Activated CD4-positive, alpha-beta T cell treated with anti-CD3 and anti-CD28 coated beads, Interleukin-2, amount 50 U/mL, for 24 hours (primary cell): Measurements from ENCODE around the gene DTNA.
A peak's percentile ranks its signal among the peaks of the same experiment; 100 is the strongest.
"Not testable (repeated sequence)": the region's sequence is repeated elsewhere in the genome, so short reads cannot be mapped to it uniquely, and the experiment has no call there.

Source experiments
- DNase-seq, 2 donors: peaks; one replicate each; pipeline ENCODE4 v3.0.0-alpha.2; 2020; ENCODE audit warnings: low read depth in 1 of 2, low spot score in 1 of 2

The DTNA gene

DNA sequence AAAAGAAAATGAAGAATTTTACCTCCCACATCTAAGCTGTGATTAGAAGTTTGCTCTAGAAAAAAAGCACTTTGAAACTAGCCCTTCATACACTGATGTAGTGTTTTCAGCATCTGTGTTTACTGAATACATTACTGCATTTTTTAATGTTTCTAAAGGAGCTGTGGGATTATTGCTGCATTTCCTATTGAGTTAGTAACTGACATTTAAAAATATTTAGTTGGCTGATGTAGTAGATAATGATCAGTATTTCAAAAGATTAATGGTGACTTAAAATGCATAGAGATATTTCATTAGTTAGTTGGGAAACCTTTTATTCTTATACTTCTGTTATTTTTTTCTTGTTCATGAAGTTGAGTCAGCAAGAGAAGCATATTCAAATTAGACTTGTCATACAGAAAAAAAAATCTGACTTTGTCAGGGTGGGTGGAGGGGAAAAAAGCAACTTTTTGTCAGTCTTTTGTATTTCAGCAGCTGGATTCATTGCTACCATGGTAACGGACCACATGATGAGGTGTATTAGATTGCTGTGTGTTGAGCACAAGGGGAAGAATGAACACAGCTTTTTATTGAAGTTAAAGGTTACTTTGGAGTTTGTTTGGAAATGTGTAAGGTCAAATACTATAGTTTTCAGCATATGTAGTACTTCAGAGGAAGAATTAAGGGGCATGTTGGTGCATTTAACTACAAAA lies at the start of gene DTNA:
Gene DTNA (plus strand): TSS at position 549 of the 692 bp plus-strand sequence. CDS start 45,679 bp downstream, outside the sequence.
- no peak for DNase-seq

DNA sequence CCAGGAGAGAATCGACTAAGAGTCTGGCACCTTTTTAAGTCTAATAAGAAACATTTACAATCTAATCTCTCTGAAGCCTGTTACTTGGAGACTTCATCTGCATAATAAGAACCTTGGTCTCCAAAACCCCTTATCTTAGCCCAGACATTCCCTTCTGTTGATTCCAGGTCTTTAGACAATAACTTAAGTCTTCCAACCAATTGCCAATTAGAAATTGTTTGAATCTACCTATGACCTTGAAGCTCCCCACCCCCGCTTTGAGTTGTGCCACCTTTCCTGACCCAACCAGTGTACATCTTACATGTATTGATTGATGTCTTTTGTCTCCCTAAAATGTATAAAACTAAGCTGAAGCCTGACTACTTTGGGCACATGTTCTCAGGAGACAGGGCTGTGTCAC lies 49.5 kb upstream of the DTNA start:
- no peak for DNase-seq

DNA sequence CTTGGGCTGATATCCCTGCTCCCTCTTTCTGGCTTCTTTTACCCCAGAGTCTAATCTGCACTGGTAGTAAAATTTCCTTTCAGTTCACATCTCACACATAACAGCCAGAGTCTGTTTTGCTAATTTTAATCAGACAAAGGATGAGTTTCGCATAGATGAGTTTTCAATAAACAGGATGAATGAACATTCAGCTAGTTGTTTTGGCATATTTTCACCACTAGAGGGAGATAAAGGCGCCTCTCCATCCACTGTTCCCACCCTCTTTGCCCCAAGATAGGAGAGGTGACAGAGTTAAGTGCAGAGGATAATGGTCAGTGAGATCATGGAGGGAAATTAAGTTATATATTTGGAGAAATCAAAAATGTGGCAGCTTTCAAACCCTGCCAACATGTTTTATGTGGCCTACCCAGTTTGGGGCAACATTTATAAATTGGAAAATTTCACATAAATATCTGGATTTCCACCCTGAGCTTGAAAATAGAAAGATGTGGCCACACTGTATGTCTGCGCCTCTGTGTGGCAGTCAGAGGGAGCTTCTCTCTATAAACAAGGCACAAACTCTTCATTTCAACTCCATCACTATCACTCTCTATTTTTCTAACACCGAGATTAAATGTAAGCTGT lies 48.5 kb upstream of the DTNA start:
- peak in 1 of 2 donors; percentile 4 for DNase-seq

DNA sequence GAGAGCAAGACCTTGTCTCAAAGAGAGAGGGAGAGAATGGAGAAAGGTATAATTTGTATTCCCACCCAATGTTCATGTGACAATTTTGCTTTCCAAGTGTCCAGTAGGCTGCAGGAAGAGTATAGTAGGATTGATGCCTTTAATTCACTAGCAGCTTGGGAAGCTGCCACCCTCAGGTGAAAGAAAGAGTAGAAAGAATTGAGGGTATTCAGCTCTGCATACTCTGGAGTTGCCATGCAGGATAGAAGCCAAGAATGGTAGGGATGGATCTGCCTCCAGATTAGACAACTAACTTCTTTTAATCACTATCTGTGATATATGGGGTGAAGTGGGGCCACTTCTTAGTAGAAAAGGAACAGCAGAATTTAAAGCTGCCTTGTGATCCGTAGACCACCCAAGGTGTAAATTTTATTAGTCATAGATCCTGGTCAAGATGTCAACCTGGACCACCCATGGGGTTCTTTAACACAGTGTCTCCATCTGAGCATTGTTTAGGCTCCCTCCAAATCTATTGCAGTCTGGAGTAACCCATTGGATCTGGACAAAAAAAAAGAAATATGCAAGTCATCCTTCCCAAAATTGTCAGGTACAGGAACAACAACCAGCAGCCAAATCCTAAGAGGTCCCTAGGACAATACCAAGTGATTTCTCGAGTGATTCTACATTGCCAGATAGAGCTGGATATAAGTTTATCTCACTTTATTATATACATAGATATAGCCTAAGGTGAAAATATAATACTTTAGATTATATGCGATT lies 33.1 kb upstream of the DTNA start:
- DNase-seq = no peak

DNA sequence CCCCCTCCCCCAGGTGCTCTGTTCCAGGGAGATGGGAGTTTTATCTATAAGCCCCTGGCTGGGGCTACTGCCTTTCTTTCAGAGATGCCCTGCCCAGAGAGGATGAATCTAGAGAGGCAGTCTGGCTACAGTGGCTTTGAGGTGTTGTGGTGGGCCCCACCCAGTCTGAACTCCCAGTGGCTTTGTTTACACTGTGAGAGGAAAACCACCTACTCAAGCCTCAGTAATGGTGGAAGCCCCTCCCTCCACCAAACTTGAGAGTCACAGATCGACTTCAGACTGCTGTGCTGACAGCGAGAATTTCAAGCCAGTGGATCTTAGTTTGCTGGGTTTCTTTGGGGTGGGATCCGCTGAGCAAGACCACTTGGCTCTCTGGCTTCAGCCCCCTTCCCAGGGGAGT lies 20.3 kb upstream of the DTNA start:
- DNase-seq = not testable (repeated sequence)

DNA sequence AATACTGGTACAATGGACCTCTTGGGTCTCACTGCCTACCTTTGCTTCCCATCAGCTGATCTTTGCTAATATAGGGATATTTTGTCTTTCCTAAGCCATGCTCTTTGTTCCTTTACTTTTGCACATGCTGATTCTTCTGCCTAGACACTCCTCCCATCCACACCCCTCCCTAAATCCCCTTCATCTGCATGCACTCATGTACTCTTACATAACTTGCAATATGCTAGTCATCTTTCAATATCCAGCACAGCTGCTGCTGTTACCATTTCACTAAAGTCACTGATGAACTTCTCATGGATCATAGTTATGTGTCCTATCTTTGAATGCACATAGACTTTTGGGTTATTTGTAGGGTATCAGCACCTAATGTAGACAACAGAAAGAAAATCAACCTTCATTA lies 18.5 kb upstream of the DTNA start:
- DNase-seq = no peak

DNA sequence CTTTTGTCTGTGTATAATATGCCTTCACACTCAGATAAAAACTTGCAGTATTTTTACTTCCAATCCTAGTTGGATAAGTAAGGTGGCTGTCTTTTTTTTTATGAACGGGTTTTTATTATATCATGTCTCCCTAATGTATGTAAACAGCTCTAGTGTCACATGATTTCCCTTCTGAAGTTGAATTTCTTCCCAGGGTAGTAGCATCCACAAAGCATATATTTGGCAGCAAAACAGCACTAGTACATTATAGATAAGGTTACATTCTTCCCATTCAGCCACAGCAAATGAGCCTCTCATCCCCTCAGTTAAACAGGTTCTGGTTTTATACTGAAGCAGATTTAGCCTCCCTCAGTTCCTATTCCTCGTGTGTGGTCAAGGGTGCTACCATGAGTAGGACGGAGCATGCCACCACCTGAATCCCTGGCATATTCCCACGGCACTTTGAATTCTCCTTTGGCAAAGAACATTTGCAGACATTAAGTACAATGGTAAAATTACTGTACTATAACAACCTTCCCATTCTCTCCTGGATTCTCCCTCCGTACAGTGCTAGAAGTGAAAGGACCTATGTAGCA lies 15.4 kb upstream of the DTNA start:
- DNase-seq = no peak

DNA sequence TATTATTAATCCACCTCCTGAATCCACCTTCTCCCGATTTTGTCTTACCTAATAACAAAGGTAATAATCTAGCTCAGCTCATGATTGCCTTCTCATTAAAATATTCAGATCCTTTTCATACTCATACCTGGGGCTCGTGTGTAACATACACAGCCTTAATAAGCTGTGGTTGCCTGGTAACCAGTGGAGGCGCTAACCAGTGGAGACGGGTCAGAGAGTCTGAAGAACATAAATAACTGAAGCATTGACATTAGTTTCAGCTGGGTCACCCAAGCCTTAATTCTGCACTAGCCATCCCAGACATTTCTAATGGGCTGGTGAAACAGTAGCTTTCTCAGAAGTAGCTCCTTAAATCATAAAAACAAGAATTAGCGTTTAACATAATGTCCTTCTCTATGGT lies 14.8 kb upstream of the DTNA start:
- DNase-seq = no peak

DNA sequence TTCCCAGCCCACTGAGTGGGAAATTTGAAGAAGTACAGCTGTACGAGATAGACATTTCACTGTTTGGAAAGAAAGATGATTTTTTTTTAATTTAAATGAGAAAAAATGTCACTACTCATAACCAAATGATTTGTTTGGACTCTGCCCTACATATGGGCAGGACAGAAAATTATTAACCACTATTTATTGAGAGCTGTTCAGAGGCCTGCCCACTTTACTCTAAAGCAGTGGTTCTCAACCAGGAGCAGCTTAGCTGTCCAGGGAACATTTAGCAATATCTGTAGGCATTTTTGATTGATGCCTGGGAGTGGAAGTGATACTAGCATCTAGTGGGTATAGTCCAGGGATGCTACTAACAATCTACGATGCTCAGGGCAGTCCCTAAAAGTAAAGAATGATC lies 13.4 kb upstream of the DTNA start:
- no peak for DNase-seq

DNA sequence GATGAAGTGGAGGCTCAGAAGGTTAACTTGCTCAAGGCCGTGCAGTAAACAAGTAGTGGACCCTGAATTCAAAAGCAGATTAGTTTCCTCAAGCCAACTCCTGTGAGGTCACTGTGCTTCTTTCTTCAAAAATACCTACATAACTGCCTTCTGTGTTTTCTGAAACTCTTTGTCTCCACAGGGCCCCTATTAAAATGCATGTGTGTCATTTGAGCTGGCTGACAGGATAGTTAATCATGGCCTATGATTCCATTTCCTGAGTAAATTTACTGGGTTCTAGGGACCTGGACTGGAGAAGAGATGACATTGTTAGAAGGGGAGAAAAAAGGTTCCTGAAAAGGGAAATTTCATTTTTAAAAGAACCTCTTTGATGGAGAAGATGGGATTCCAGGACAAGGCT lies 12.9 kb upstream of the DTNA start:
- no peak for DNase-seq

DNA sequence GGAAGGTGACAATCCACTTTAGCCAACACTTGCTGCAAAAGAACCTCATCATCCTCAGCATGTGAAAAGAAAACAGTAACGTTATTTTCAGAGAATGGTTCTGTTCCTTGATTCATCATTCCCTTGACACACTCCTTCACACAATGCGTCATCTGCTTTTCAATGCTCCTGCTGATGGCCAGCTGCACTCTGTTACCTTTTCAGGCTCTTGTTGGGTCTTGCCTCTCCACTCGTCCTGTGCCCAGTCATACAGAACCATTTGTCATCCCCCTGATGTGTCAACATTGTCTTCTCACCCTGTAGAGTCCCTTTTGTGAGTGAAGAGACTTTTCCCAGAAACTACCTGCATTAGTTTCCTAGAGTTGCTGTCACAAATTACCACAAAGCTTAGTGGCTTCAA lies 12.2 kb upstream of the DTNA start:
- DNase-seq = no peak

DNA sequence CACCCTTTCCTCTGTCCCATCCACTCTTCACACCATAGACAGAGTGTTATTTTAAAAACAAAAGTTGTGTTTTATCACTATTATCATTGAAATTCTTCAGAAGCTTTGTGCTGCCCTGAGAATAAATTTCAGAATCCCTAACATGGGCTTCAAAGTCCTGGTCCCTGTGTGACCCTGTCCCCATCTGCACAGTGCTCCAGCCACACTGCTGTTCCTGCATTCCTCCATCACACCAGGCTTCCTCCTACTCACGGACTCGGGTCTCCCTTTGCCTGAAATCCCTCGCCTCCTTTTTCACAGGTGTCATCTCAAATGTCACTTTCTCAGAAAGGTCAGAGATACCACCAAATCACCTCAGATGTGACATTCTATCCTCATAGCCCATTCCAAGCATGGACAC lies 8.2 kb upstream of the DTNA start:
- no peak for DNase-seq

DNA sequence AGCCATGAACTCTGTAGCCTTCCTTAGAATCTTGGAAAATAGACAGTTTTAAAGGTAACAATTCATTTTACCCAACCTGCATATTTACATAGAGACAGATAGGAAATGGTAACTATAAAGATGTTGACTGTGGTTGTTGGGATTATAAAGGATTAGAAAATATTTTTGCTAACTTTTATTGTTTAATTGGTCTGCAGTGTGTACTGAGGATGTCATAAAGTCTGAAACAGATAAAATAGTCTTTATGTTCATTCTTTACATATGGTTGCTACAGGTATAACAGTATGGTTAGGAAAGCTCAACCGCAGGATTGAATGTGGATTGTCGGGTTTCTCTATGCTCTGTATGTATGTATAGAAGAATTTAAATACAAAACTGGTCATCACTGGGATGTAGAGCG lies 7.3 kb upstream of the DTNA start:
- no peak for DNase-seq

DNA sequence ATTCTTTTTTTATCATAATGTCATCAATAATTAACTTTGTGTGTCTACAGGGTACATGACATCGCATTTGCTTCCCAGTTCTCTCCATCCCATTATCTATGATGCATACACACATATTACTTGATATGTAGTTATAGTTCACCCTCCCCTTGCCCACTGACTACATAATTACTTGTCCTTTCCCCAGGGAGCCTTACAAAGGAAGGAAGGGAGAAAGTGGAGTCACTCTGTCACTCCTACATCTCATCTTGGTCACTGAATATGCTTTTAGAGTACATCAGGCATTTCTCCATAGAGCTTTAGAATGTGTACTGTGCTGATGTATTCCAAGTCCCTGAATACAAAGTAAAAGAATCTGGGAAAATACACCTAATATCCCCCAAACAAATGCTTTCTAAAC lies 6.0 kb upstream of the DTNA start:
- DNase-seq = no peak

DNA sequence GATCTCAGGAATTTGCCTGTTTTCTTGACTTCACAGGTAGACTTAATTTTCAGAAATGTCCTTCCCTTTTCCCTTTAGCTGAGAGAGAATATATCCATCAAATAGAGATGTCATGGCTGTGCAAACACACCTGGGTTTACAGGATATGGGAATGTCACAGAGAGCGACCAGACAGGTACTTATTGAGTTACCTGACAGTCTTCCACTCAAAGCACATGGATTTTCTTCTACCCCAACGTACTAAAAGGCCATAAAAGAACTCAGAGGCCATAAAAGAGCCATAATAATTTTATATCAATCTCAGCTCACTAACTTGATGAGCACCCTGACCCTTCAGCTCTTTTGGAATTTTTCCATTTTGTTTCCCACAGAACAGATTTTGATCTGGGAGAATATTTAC lies 5.3 kb upstream of the DTNA start:
- no peak for DNase-seq

DNA sequence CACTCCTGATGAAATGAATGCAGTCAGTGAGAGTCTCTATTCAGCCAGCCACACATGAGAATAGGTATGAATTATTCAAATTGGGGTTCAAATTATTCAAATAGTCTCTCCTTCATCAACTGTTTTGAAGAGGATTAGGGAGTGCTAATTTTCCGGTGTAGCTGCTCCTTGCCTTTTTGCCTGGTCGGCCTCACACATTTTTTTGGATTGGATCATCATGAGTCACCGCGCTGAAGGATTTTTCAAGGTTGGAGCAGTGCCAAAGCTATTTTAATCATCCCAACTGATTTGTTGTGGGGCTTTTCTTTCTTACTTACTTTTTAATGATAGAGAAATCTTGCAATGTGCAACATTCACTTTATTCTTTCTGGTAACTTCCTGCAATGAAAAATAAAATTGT lies 2.4 kb upstream of the DTNA start:
- no peak for DNase-seq

DNA sequence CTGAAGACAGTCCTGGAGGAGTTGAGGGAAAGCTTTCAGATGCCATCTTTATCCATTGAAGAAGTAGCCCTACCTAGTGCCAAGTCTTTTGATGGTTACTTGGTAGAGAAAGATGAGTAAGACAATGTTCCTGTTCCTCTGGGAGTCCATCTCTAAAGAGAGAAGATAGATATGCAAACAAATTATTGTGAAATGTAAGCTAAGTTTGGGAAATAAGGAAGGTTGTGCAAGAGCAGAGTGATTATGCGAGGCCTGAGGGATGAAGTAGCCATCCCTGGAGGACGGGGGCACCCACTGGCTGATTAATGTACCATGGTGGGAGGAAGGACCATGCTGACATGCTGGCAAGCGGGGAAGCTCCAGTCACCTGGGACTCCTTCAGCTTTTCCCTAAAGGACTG lies 994 bp upstream of the DTNA start:
- DNase-seq = no peak

DNA sequence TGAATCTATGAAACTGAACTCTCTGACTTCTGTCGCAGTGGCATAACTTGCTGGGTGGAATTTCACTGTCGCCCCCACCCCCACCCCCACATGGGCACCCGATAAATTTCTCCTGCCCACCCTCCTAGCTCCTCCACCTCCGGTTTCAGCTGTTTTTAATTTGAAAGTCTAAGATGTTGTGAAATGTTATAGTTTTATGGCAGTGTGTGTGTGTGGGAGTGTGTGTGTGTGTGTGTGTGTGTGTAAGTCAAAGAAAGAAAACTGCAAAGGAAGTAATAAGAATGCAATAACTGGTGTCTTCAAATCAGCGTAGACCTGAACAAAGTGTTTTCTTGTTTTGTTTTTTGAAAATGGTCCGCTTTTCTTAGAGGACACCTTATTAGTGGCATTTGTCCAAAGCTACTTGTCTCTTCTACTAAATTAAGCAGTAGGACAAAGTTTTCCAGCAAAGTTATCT lies 388 bp downstream of the DTNA start:
- DNase-seq = no peak

DNA sequence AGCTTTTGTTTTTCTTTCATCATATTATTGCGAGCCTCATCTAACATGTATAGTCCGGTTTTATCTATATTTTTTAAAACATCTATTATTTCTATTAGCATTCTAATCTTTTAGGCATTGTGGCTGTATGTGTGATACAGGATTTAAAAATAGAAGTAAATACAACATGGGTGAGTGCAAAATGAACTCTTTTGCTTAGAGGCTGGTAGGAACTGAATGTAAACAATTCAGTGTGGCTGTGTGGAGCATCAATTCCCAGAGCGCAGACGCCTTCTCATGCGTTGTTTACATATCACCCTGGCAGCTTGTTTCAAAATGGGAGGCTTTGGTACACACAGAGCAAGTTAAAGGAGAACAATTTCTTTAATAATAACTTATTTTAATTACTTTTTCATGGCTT lies 836 bp downstream of the DTNA start:
- DNase-seq = no peak

DNA sequence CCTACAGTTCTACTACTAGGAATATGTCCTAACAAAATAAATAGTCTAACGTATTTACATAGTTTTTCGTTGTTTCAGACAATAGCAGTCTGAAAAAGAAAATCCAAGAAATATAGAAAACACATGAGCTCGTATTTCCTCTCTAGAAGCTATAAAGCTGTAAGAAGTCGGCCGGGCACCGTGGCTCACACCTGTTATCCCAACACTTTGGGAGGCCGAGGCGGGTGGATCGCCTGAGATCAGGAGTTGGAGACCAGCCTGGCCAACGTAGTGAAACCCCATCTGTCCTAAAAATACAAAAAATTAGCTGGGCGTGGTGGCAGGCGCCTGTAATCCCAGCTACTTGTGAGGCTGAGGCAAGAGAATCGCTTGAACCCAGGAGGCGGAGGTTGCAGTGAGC lies 6.0 kb downstream of the DTNA start:
- DNase-seq = not testable (repeated sequence)

DNA sequence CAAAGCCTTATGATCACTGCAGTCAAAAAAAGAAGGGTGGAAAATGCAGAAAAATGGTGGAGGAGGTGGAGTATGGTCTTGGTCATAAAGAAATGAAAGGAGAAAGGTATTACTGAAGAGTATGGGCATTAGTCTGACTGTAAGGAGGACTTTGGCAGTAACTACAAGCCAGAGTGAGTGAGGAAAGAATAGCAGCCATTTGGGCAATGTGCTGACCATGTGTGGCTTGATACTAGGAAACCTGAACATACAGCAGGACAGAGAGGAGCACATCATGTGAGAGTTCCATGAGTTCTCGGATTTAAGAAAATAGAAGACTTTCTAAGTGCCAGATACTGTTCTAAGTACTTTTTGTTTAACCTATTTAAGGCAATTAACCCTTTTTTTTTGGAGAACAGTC lies 8.5 kb downstream of the DTNA start:
- DNase-seq = no peak

DNA sequence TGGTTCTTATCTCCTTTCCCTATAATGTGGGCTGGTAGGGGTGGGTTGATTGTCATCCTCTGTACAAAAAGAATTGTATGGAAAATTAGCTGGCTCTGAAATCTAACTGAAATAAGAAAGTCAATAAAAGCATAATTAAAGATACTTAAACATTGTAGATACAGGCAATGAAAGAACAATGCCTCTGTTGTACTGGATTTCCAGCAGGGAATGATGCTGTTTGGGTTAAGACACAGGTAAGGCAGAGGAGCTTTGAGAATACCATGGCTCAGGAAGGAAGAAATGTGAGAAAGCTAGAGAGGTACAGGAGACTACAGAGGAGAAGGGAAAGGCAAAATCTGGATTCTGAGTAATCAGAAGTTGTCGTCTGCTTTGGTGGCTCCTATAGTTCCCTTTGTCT lies 10.1 kb downstream of the DTNA start:
- no peak for DNase-seq
